H9 (cell line): Measurements from ENCODE around the gene MUC2. TPM values are rescaled to one million over a fixed set of nuclear protein-coding genes. Genes with fewer than 3 reads are reported as not detected.

Experiments used
- DNase-seq: peaks from one replicate; pipeline ENCODE4 v3.0.0-alpha.2; 2017
- H2AFZ ChIP-seq: one replicate; pipeline ENCODE4 v1.6.1; 2013; ENCODE audit warnings: mild to moderate bottlenecking, low read length, control low read depth, moderate library complexity
- H2AK5ac ChIP-seq: 2 replicates; pipeline ENCODE4 v1.6.1; 2013; ENCODE audit warnings: low read length, control low read depth, mixed read lengths; ENCODE audit not compliant: insufficient read length
- H2BK120ac ChIP-seq: one replicate; pipeline ENCODE4 v1.6.1; 2013; ENCODE audit warnings: low read depth, mild to moderate bottlenecking, low read length, control low read depth, inconsistent platforms; ENCODE audit not compliant: poor library complexity, severe bottlenecking
- H2BK12ac ChIP-seq: 2 replicates; pipeline ENCODE4 v1.6.1; 2013; ENCODE audit warnings: low read length, control low read depth, mixed read lengths, low read depth; ENCODE audit not compliant: insufficient read length
- H2BK15ac ChIP-seq: 2 replicates; pipeline ENCODE4 v1.6.1; 2013; ENCODE audit warnings: low read depth, low read length, control low read depth
- H2BK20ac ChIP-seq: one replicate; pipeline ENCODE4 v1.6.1; 2013; ENCODE audit warnings: low read depth, mild to moderate bottlenecking, low read length, control low read depth, inconsistent platforms; ENCODE audit not compliant: poor library complexity, severe bottlenecking
- H2BK5ac ChIP-seq: 2 replicates; pipeline ENCODE4 v1.6.1; 2013; ENCODE audit warnings: low read length, control low read depth, mixed read lengths; ENCODE audit not compliant: insufficient read length
- H3K14ac ChIP-seq: 2 replicates; pipeline ENCODE4 v1.6.1; 2013; ENCODE audit warnings: low read length, control low read depth; ENCODE audit not compliant: insufficient read depth
- H3K18ac ChIP-seq: 2 replicates; pipeline ENCODE4 v1.6.1; 2013; ENCODE audit warnings: low read depth, mild to moderate bottlenecking, mixed read lengths, low read length, control low read depth; ENCODE audit not compliant: insufficient read length
- H3K23ac ChIP-seq: 2 replicates; pipeline ENCODE4 v1.6.1; 2013; ENCODE audit warnings: low read length, control low read depth, mixed read lengths, low read depth; ENCODE audit not compliant: insufficient read length
- H3K23me2 ChIP-seq: 2 replicates; pipeline ENCODE4 v1.6.1; 2013; ENCODE audit warnings: low read depth, mild to moderate bottlenecking, mixed read lengths, low read length, control low read depth; ENCODE audit not compliant: insufficient read length, poor library complexity, severe bottlenecking
- H3K27ac ChIP-seq: 2 replicates; pipeline ENCODE4 v1.5.1; 2013; ENCODE audit warnings: low read length, control low read depth, mixed read lengths, low read depth; ENCODE audit not compliant: insufficient read length
- H3K27me3 ChIP-seq: 2 replicates; pipeline ENCODE4 v1.6.1; 2013; ENCODE audit warnings: low read length, control low read depth, inconsistent platforms; ENCODE audit not compliant: insufficient read depth
- H3K4ac ChIP-seq: 2 replicates; pipeline ENCODE4 v1.6.1; 2013; ENCODE audit warnings: low read depth, mild to moderate bottlenecking, control low read depth, inconsistent platforms, low read length, moderate library complexity
- H3K4me1 ChIP-seq: 2 replicates; pipeline ENCODE4 v1.6.1; 2013; ENCODE audit warnings: low read length, control low read depth, inconsistent platforms; ENCODE audit not compliant: insufficient read depth
- H3K4me2 ChIP-seq: 2 replicates; pipeline ENCODE4 v1.6.1; 2013; ENCODE audit warnings: low read length, control low read depth, mixed read lengths; ENCODE audit not compliant: insufficient read length, insufficient read depth
- H3K56ac ChIP-seq: 2 replicates; pipeline ENCODE4 v1.6.1; 2013; ENCODE audit warnings: low read depth, mild to moderate bottlenecking, mixed read lengths, low read length, control low read depth; ENCODE audit not compliant: insufficient read length
- H3K79me1 ChIP-seq: 2 replicates; pipeline ENCODE4 v1.6.1; 2013; ENCODE audit warnings: low read depth, mild to moderate bottlenecking, moderate library complexity, low read length, control low read depth, inconsistent platforms; ENCODE audit not compliant: insufficient read depth, poor library complexity, severe bottlenecking
- H3K79me2 ChIP-seq: 2 replicates; pipeline ENCODE4 v1.6.1; 2013; ENCODE audit warnings: low read length, control low read depth, inconsistent platforms; ENCODE audit not compliant: insufficient read depth
- H3K9ac ChIP-seq: 2 replicates; pipeline ENCODE4 v1.6.1; 2013; ENCODE audit warnings: low read length, control low read depth, mixed read lengths; ENCODE audit not compliant: insufficient read length; ENCODE audit errors: extremely low read depth
- H3K9me3 ChIP-seq: one replicate; pipeline ENCODE4 v1.6.1; 2013; ENCODE audit warnings: low read depth, low read length, inconsistent platforms; ENCODE audit not compliant: control insufficient read depth
- H3T11ph ChIP-seq: one replicate; pipeline ENCODE4 v1.6.1; 2013; ENCODE audit warnings: mild to moderate bottlenecking, low read length, control low read depth, inconsistent platforms
- H4K20me1 ChIP-seq: one replicate; pipeline ENCODE4 v1.6.1; 2013; ENCODE audit not compliant: control insufficient read depth, insufficient read length, insufficient read depth
- H4K5ac ChIP-seq: 2 replicates; pipeline ENCODE4 v1.6.1; 2013; ENCODE audit warnings: low read depth, mild to moderate bottlenecking, mixed read lengths, low read length, control low read depth; ENCODE audit not compliant: insufficient read length
- H4K8ac ChIP-seq: replicated peaks from 2 replicates; pipeline ENCODE4 v1.6.1; 2013; ENCODE audit warnings: low read length, control low read depth, mixed read lengths, low read depth; ENCODE audit not compliant: insufficient read length
- H4K91ac ChIP-seq: 2 replicates; pipeline ENCODE4 v1.6.1; 2013; ENCODE audit warnings: low read depth, mild to moderate bottlenecking, moderate library complexity, mixed read lengths, low read length, control low read depth; ENCODE audit not compliant: insufficient read length
- H3K27ac Mint-ChIP-seq, 3 experiments: 2 replicates in 2 of 3; 3 replicates in 1 of 3; pipeline ENCODE4 v1.8.0; 2020 to 2021; ENCODE audit warnings: mixed read lengths in 3 of 3, mild to moderate bottlenecking in 1 of 3, moderate library complexity in 1 of 3
- H3K27me3 Mint-ChIP-seq: 2 replicates; pipeline ENCODE4 v1.8.0; 2021; ENCODE audit warnings: low read depth, mild to moderate bottlenecking, moderate library complexity, mixed read lengths
- H3K36me3 Mint-ChIP-seq, 3 experiments: 2 replicates in 2 of 3; 3 replicates in 1 of 3; pipeline ENCODE4 v1.8.0; 2020 to 2021; ENCODE audit warnings: low read depth in 3 of 3, mixed read lengths in 3 of 3; ENCODE audit not compliant: insufficient read depth in 1 of 3
- H3K4me1 Mint-ChIP-seq, 2 experiments: 2 replicates each; pipeline ENCODE4 v1.8.0; 2020; ENCODE audit warnings: mixed read lengths in 2 of 2
- H3K4me3 Mint-ChIP-seq, 2 experiments: 2 replicates in 1 of 2; 3 replicates in 1 of 2; pipeline ENCODE4 v1.8.0; 2020 to 2021; ENCODE audit warnings: mild to moderate bottlenecking in 2 of 2, mixed read lengths in 2 of 2, moderate library complexity in 1 of 2
- H3K9me3 Mint-ChIP-seq, 2 experiments: 2 replicates in 1 of 2; 3 replicates in 1 of 2; pipeline ENCODE4 v1.8.0; 2020; ENCODE audit warnings: mild to moderate bottlenecking in 2 of 2, mixed read lengths in 2 of 2, moderate library complexity in 1 of 2
- CTCF ChIP-seq: fragments of 200-600 bp; sonication (generic); conservative IDR thresholded peaks from 3 replicates; pipeline ENCODE4 v1.8.0; 2021; ENCODE audit warnings: antibody characterized with exemption, mild to moderate bottlenecking
- WGBS: extraction: QIAGEN DNeasy Blood & Tissue Kit; methylation state at CpG from one replicate; pipeline ENCODE4 v1.1.7; 2013; ENCODE audit warnings: missing lambda C conversion rate, low lambda C conversion rate, mixed read lengths; ENCODE audit not compliant: insufficient read length; ENCODE audit errors: extremely low coverage; 5-methylcytosine and 5-hydroxymethylcytosine counted together
- total RNA-seq: library from RNA; stranded (reverse); gene quantifications from 2 replicates; pipeline ENCODE4 v1.2.1, GENCODE V29; 2021

The MUC2 gene
- total RNA-seq, 1 experiment from 2014 or later, result not detected

GRCh38 chr11:1042626-1043562 is 31.8 kb upstream of the MUC2 start:
- TF ChIP-seq CTCF, result no peak
- Histone ChIP-seq H3K56ac (no peak overlapping the region), H2AFZ (no peak overlapping the region), H3K27me3 (no peaks in the 10 kb centered on the region), H2BK12ac (no peak overlapping the region), H3K23me2 (no peaks in the 10 kb centered on the region), H3K79me2 (no peaks in the 10 kb centered on the region), H3K9ac (no peak overlapping the region), H2BK120ac (no peak overlapping the region), H3K23ac (no peak overlapping the region), H3K4me1 (no peaks in the 10 kb centered on the region), H3K18ac (no peak overlapping the region), H4K8ac (no peak overlapping the region), H4K20me1 (no peaks in the 10 kb centered on the region), H3K4ac (no peak overlapping the region), H3K9me3 (no peaks in the 10 kb centered on the region), H4K91ac (no peak overlapping the region), H3K79me1 (no peaks in the 10 kb centered on the region), H2AK5ac (no peak overlapping the region), H3K27ac (no peak overlapping the region), H3T11ph (no peak overlapping the region), H4K5ac (no peak overlapping the region), H3K4me2 (no peak overlapping the region), H3K14ac (no peak overlapping the region; the same call in 1 of the 2 replicates), H2BK15ac (no peak overlapping the region), H2BK5ac (no peak overlapping the region), H2BK20ac (no peak overlapping the region)
- H3K27ac Mint-ChIP-seq, result no peak overlapping the region
- H3K27me3 Mint-ChIP-seq, result peaks cover 14% of the 10 kb centered on the region
- no peaks in the 10 kb centered on the region; a peak in 1 of 7 replicates for H3K36me3 Mint-ChIP-seq
- H3K4me3 Mint-ChIP-seq, result no peak overlapping the region
- no CpG with 5 or more reads among the region's 26 CpGs for WGBS
- no peak for DNase-seq
- H3K4me1 Mint-ChIP-seq, result no peaks in the 10 kb centered on the region
- H3K9me3 Mint-ChIP-seq, result no peaks in the 10 kb centered on the region; a peak in 1 of 5 replicates
